ENCODE results near the gene SETDB1. TPM values are rescaled to one million over a fixed set of nuclear protein-coding genes. Genes with fewer than 3 reads are reported as not detected.

Gene SETDB1
- total and polyA plus RNA-seq, 2 of the 13 experiments (the other 11 are each of a cell fraction or from before 2014, with no cell fraction given): 33.1 to 34.6 TPM

GRCh38 chr1:150981805-150982712, 55.9 kb downstream of the SETDB1 start, which contains the start of gene ANXA9 (continued):
- TF ChIP-seq HIC2 (CRISPR knock-in tag; IDR thresholded peaks at IDR 0.05; ENCODE audit: low read depth) (peak; percentile 40; the same call in 1 of the 2 replicates), HMGA1 (CRISPR knock-in tag; conservative IDR thresholded peaks at IDR 0.05) (no peak), ZNF781 (CRISPR knock-in tag; IDR thresholded peaks at IDR 0.05; ENCODE audit: borderline replicate concordance, not compliant biosample characterization) (no peak), PATZ1 (CRISPR knock-in tag; IDR thresholded peaks at IDR 0.05) (peak; percentile 92), BRF2 (CRISPR knock-in tag; IDR thresholded peaks at IDR 0.05) (no peak), FOXC1 (CRISPR knock-in tag; IDR thresholded peaks at IDR 0.05; ENCODE audit: borderline replicate concordance) (no peak), POGZ (CRISPR knock-in tag; IDR thresholded peaks at IDR 0.05) (peak; percentile 71; the same call in 1 of the 2 replicates), MBNL3 (CRISPR knock-in tag; conservative IDR thresholded peaks at IDR 0.05) (no peak), PREB (CRISPR knock-in tag; IDR thresholded peaks at IDR 0.05) (no peak), PLRG1 (conservative IDR thresholded peaks at IDR 0.05) (no peak), ZXDC (CRISPR knock-in tag; IDR thresholded peaks at IDR 0.05) (peak; percentile 49; the same call in 1 of the 2 replicates), ZNF367 (CRISPR knock-in tag; IDR thresholded peaks at IDR 0.05; ENCODE audit: borderline replicate concordance) (no peak), ZNF460 (CRISPR knock-in tag; IDR thresholded peaks at IDR 0.05; ENCODE audit: borderline replicate concordance) (no peak; the same call in 1 of the 2 replicates), ZNF253 (CRISPR knock-in tag; IDR thresholded peaks at IDR 0.05; ENCODE audit: borderline replicate concordance) (no peak), ZBTB38 (CRISPR knock-in tag; IDR thresholded peaks at IDR 0.05) (peak; percentile 59; the same call in 1 of the 2 replicates), BHLHE40 (IDR thresholded peaks at IDR 0.05; ENCODE audit: low read length) (no peak), JARID2 (CRISPR knock-in tag; IDR thresholded peaks at IDR 0.05; ENCODE audit: insufficient replicate concordance) (no peak)
